Naive B cell (primary cell): ENCODE results near the gene RALGAPA2. TPM values are rescaled to one million over a fixed set of nuclear protein-coding genes. Genes with fewer than 3 reads are reported as not detected.
"Not testable (repeated sequence)": the region's sequence is repeated elsewhere in the genome, so short reads cannot be mapped to it uniquely, and the experiment has no call there.

Experiments used
- ATAC-seq, 2 donors: fragments of 150-1000 bp; cut with Tn5 transposase; 2 replicates each; pipeline ENCODE4 v1.10.0; 2021; ENCODE audit warnings: low read depth in 2 of 2, mild to moderate bottlenecking in 2 of 2, moderate library complexity in 2 of 2
- DNase-seq: peaks from one replicate; pipeline ENCODE4 v3.0.0; 2022
- H3K27ac Mint-ChIP-seq, 6 donors: one replicate each; pipeline ENCODE4 v1.8.0; 2020 to 2022; ENCODE audit warnings: mild to moderate bottlenecking in 6 of 6, mixed read lengths in 6 of 6, moderate library complexity in 5 of 6, inconsistent platforms in 2 of 6
- H3K27me3 Mint-ChIP-seq, 3 donors: one replicate each; pipeline ENCODE4 v1.8.0; 2021 to 2022; ENCODE audit warnings: mixed read lengths in 3 of 3, mild to moderate bottlenecking in 1 of 3
- H3K36me3 Mint-ChIP-seq, 2 donors: one replicate each; pipeline ENCODE4 v1.8.0; 2020 to 2022; ENCODE audit warnings: mixed read lengths in 2 of 2, inconsistent platforms in 1 of 2, mild to moderate bottlenecking in 1 of 2
- H3K4me1 Mint-ChIP-seq, 3 donors: one replicate each; pipeline ENCODE4 v1.8.0; 2020 to 2022; ENCODE audit warnings: mixed read lengths in 3 of 3, inconsistent platforms in 1 of 3, mild to moderate bottlenecking in 1 of 3, moderate library complexity in 1 of 3
- H3K4me3 Mint-ChIP-seq, 8 donors: one replicate each; pipeline ENCODE4 v1.8.0; 2020 to 2022; ENCODE audit warnings: mild to moderate bottlenecking in 8 of 8, mixed read lengths in 8 of 8, moderate library complexity in 8 of 8, inconsistent platforms in 2 of 8
- H3K9me3 Mint-ChIP-seq, 7 donors: one replicate each; pipeline ENCODE4 v1.8.0; 2020 to 2022; ENCODE audit warnings: mixed read lengths in 7 of 7, mild to moderate bottlenecking in 5 of 7, inconsistent platforms in 2 of 7, moderate library complexity in 1 of 7
- polyA plus RNA-seq, 6 donors: library from polyadenylated mRNA; unstranded; fragments of 300-500 nt; fragmentation: Illumina TruSeq; gene quantifications; one replicate each; pipeline ENCODE4 v1.2.3, GENCODE V29; 2021; ENCODE audit warnings: low read depth in 6 of 6

The RALGAPA2 gene
- polyA plus RNA-seq, 6 donors from 2014 or later = 3.6 to 7.3 (median 5.5) TPM

- H3K9me3 Mint-ChIP-seq = peaks cover 0 to 2% (median 0%) of the 10 kb centered on the region in 7 donors
- no peak overlapping the region for H3K4me3 Mint-ChIP-seq
- H3K4me1 Mint-ChIP-seq = peaks cover 10 to 16% (median 12%) of the 10 kb centered on the region in 3 donors
- peak overlapping the region in 4 of 6 donors; percentile 26 to 90 (median 74) for H3K27ac Mint-ChIP-seq
- ATAC-seq (no peak), DNase-seq (no peak)
- H3K27me3 Mint-ChIP-seq = no peaks in the 10 kb centered on the region
- H3K36me3 Mint-ChIP-seq = peaks cover 6 to 8% of the 10 kb centered on the region in 2 donors
These were observed 165.1 kb downstream of the RALGAPA2 start for GRCh38 chr20:20547221-20547875.

- peaks cover 10 to 16% (median 12%) of the 10 kb centered on the region in 3 donors for H3K4me1 Mint-ChIP-seq
- H3K4me3 Mint-ChIP-seq = no peak overlapping the region
- peaks cover 6 to 8% of the 10 kb centered on the region in 2 donors for H3K36me3 Mint-ChIP-seq
- H3K9me3 Mint-ChIP-seq = peaks cover 0 to 4% (median 0%) of the 10 kb centered on the region in 7 donors
- ATAC-seq (no peak), DNase-seq (no peak)
- H3K27ac Mint-ChIP-seq = peak overlapping the region in 4 of 6 donors; percentile 25 to 69 (median 46)
- no peaks in the 10 kb centered on the region for H3K27me3 Mint-ChIP-seq
These were observed 166.0 kb downstream of the RALGAPA2 start for GRCh38 chr20:20546402-20546801.

GRCh38 chr20:20543348-20543747 is 169.1 kb downstream of the RALGAPA2 start:
- Mint-ChIP-seq H3K27ac (peak overlapping the region in 1 of 6 donors; percentile 40), H3K36me3 (peaks cover 17 to 20% of the 10 kb centered on the region in 2 donors), H3K4me1 (peaks cover 10 to 13% (median 12%) of the 10 kb centered on the region in 3 donors)
- not testable (repeated sequence) for H3K4me3 Mint-ChIP-seq, ATAC-seq, DNase-seq, H3K27me3 Mint-ChIP-seq, H3K9me3 Mint-ChIP-seq

GRCh38 chr20:20536240-20536933 is 176.1 kb downstream of the RALGAPA2 start:
- no peak for ATAC-seq
- Mint-ChIP-seq H3K36me3 (peaks cover 26 to 43% of the 10 kb centered on the region in 2 donors), H3K4me1 (no peaks in the 10 kb centered on the region)

GRCh38 chr20:20535051-20535450 is 177.4 kb downstream of the RALGAPA2 start:
- Mint-ChIP-seq H3K9me3 (no peaks in the 10 kb centered on the region), H3K27me3 (no peaks in the 10 kb centered on the region), H3K4me1 (no peaks in the 10 kb centered on the region), H3K4me3 (no peak overlapping the region), H3K27ac (no peak overlapping the region), H3K36me3 (peaks cover 31 to 48% of the 10 kb centered on the region in 2 donors)
- ATAC-seq = no peak
- no peak for DNase-seq

More at GRCh38 chr20:20536240-20536933, 176.1 kb downstream of the RALGAPA2 start:
- no peak for DNase-seq
- Mint-ChIP-seq H3K27ac (no peak overlapping the region), H3K27me3 (no peaks in the 10 kb centered on the region), H3K4me3 (no peak overlapping the region), H3K9me3 (no peaks in the 10 kb centered on the region)

- Mint-ChIP-seq H3K27ac (peak overlapping the region in 1 of 6 donors; percentile 7), H3K4me3 (no peak overlapping the region), H3K36me3 (peaks cover 36 to 45% of the 10 kb centered on the region in 2 donors)
These were observed 181.2 kb downstream of the RALGAPA2 start for GRCh38 chr20:20531283-20531682.

GRCh38 chr20:20530428-20531151 is 181.9 kb downstream of the RALGAPA2 start:
- H3K27ac Mint-ChIP-seq = no peak overlapping the region

More at GRCh38 chr20:20531283-20531682, 181.2 kb downstream of the RALGAPA2 start:
- DNase-seq = no peak
- Mint-ChIP-seq H3K9me3 (no peaks in the 10 kb centered on the region), H3K27me3 (no peaks in the 10 kb centered on the region), H3K4me1 (no peaks in the 10 kb centered on the region)
- no peak for ATAC-seq

GRCh38 chr20:20529597-20529996 is 182.8 kb downstream of the RALGAPA2 start:
- no peak for DNase-seq
- ATAC-seq = no peak
- H3K27me3 Mint-ChIP-seq = no peaks in the 10 kb centered on the region
- no peak overlapping the region for H3K4me3 Mint-ChIP-seq
- peaks cover 25 to 45% of the 10 kb centered on the region in 2 donors for H3K36me3 Mint-ChIP-seq
- no peaks in the 10 kb centered on the region for H3K9me3 Mint-ChIP-seq
- no peaks in the 10 kb centered on the region for H3K4me1 Mint-ChIP-seq
- H3K27ac Mint-ChIP-seq = no peak overlapping the region

More at GRCh38 chr20:20530428-20531151, 181.9 kb downstream of the RALGAPA2 start:
- DNase-seq (no peak), ATAC-seq (no peak)
- Mint-ChIP-seq H3K27me3 (no peaks in the 10 kb centered on the region), H3K36me3 (peaks cover 34 to 45% of the 10 kb centered on the region in 2 donors), H3K9me3 (no peaks in the 10 kb centered on the region), H3K4me3 (no peak overlapping the region), H3K4me1 (no peaks in the 10 kb centered on the region)

GRCh38 chr20:20528861-20529260 is 183.6 kb downstream of the RALGAPA2 start:
- Mint-ChIP-seq H3K4me3 (no peak overlapping the region), H3K27ac (no peak overlapping the region), H3K4me1 (no peaks in the 10 kb centered on the region), H3K9me3 (no peaks in the 10 kb centered on the region), H3K36me3 (peaks cover 23 to 45% of the 10 kb centered on the region in 2 donors), H3K27me3 (no peaks in the 10 kb centered on the region)
- no peak for DNase-seq
- no peak for ATAC-seq

GRCh38 chr20:20527661-20528060 is 184.8 kb downstream of the RALGAPA2 start:
- no peaks in the 10 kb centered on the region for H3K9me3 Mint-ChIP-seq
- peaks cover 20 to 42% of the 10 kb centered on the region in 2 donors for H3K36me3 Mint-ChIP-seq
- H3K4me1 Mint-ChIP-seq = no peaks in the 10 kb centered on the region
- ATAC-seq (no peak), DNase-seq (no peak)
- H3K27ac Mint-ChIP-seq = no peak overlapping the region
- no peak overlapping the region for H3K4me3 Mint-ChIP-seq
- no peaks in the 10 kb centered on the region for H3K27me3 Mint-ChIP-seq

GRCh38 chr20:20525756-20526155 is 186.7 kb downstream of the RALGAPA2 start:
- peaks cover 22 to 42% of the 10 kb centered on the region in 2 donors for H3K36me3 Mint-ChIP-seq
- no peaks in the 10 kb centered on the region for H3K27me3 Mint-ChIP-seq
- H3K4me3 Mint-ChIP-seq = no peak overlapping the region
- peak overlapping the region in 1 of 6 donors; percentile 63 for H3K27ac Mint-ChIP-seq
- ATAC-seq (no peak), DNase-seq (no peak)
- no peaks in the 10 kb centered on the region for H3K9me3 Mint-ChIP-seq
- H3K4me1 Mint-ChIP-seq = no peaks in the 10 kb centered on the region

GRCh38 chr20:20525214-20525613 is 187.2 kb downstream of the RALGAPA2 start:
- no peak for DNase-seq
- Mint-ChIP-seq H3K27me3 (no peaks in the 10 kb centered on the region), H3K9me3 (no peaks in the 10 kb centered on the region)

GRCh38 chr20:20524756-20525155 is 187.7 kb downstream of the RALGAPA2 start:
- no peaks in the 10 kb centered on the region for H3K27me3 Mint-ChIP-seq
- no peaks in the 10 kb centered on the region for H3K4me1 Mint-ChIP-seq
- no peak for DNase-seq
- no peaks in the 10 kb centered on the region for H3K9me3 Mint-ChIP-seq
- H3K36me3 Mint-ChIP-seq = peaks cover 29 to 44% of the 10 kb centered on the region in 2 donors
- H3K4me3 Mint-ChIP-seq = no peak overlapping the region
- no peak overlapping the region for H3K27ac Mint-ChIP-seq
- ATAC-seq = no peak

More at GRCh38 chr20:20525214-20525613, 187.2 kb downstream of the RALGAPA2 start:
- H3K36me3 Mint-ChIP-seq = peaks cover 27 to 44% of the 10 kb centered on the region in 2 donors
- H3K4me3 Mint-ChIP-seq = no peak overlapping the region
- no peak overlapping the region for H3K27ac Mint-ChIP-seq
- no peaks in the 10 kb centered on the region for H3K4me1 Mint-ChIP-seq
- no peak for ATAC-seq
